HepG2 (cell line): ENCODE data around the gene CTTNBP2NL. TPM values are rescaled to one million over a fixed set of nuclear protein-coding genes. Genes with fewer than 3 reads are reported as not detected.

Experiments used
- ATAC-seq: fragments of 200-7000 bp; cut with Tn5 transposase; 3 replicates; pipeline ENCODE4 v1.9.1; 2020; ENCODE audit warnings: mild to moderate bottlenecking, moderate library complexity
- BruUV-seq: library from RNA; stranded (reverse); fragments of 400-500 nt; replicated peaks from 2 replicates; lab custom pipeline; 2021; lab: Mats Ljungman, UMichigan
- CTCF ChIA-PET: fragments of 300-600 bp; formaldehyde crosslinking; extraction: SDS; loops from one replicate; lab custom pipeline; 2021; ENCODE audit warnings: low total read pairs, inconsistent platforms, low intra/inter-chr PET ratio; lab: Yijun Ruan, JAX
- POLR2A ChIA-PET: fragments of 350-600 bp; sonication (Branson Sonifier 250); formaldehyde crosslinking; loops from one replicate; lab custom pipeline; 2020; ENCODE audit warnings: antibody characterized with exemption, inconsistent platforms; lab: Yijun Ruan, JAX
- DNase-seq: peaks from one replicate; pipeline ENCODE4 v3.0.0-alpha.2; 2015; ENCODE audit warnings: low spot score
- FAIRE-seq: peaks from 3 replicates; lab custom pipeline; 2011; peaks lifted over from hg19 to GRCh38; lab: Jason Lieb, UNC
- H2AFZ ChIP-seq: one replicate; pipeline ENCODE4 v1.6.1; 2011; ENCODE audit warnings: low read length, inconsistent platforms
- H3K27ac ChIP-seq: fragments of 300-600 bp; 3 replicates; pipeline ENCODE4 v1.8.0; 2011; ENCODE audit warnings: mixed run types, mild to moderate bottlenecking, mixed read lengths, low read length, inconsistent platforms; ENCODE audit not compliant: insufficient read depth; ENCODE audit errors: extremely low read length
- H3K27me3 ChIP-seq, 2 experiments: fragments of 200-600 bp in 1 of 2; 2 replicates in 1 of 2; 3 replicates in 1 of 2; pipeline versions ENCODE4 v1.6.0 to v1.8.0; 2011; ENCODE audit warnings: low read length in 2 of 2, mild to moderate bottlenecking in 2 of 2, moderate library complexity in 2 of 2, inconsistent platforms in 1 of 2; ENCODE audit not compliant: insufficient read depth in 2 of 2, control insufficient read depth in 1 of 2
- H3K36me3 ChIP-seq, 2 experiments: fragments of 200-600 bp in 1 of 2; replicated peaks in 1 of 2; 2 replicates in 1 of 2; 3 replicates in 1 of 2; pipeline versions ENCODE4 v1.5.1 to v1.8.0; 2011; ENCODE audit warnings: low read length in 2 of 2, inconsistent platforms in 1 of 2; ENCODE audit not compliant: insufficient read depth in 2 of 2, control insufficient read depth in 1 of 2
- H3K4me1 ChIP-seq: 2 replicates; pipeline ENCODE4 v1.5.1; 2012; ENCODE audit warnings: low read length, inconsistent platforms; ENCODE audit not compliant: insufficient read depth
- H3K4me2 ChIP-seq: 2 replicates; pipeline ENCODE4 v1.6.0; 2011; ENCODE audit warnings: low read depth, low read length, inconsistent platforms
- H3K4me3 ChIP-seq, 3 experiments: fragments of 200-600 bp in 1 of 3; sonication (generic), shearing (Covaris generic) in 1 of 3; replicated peaks in 1 of 3; 2 replicates each; pipeline ENCODE4 v1.5.1; 2011 to 2016; ENCODE audit warnings: low read length in 3 of 3, inconsistent platforms in 2 of 3, low read depth in 2 of 3, mild to moderate bottlenecking in 2 of 3, control low read depth in 1 of 3, mixed read lengths in 1 of 3; ENCODE audit not compliant: insufficient read depth in 1 of 3
- H3K79me2 ChIP-seq: one replicate; pipeline ENCODE4 v1.6.1; 2011; ENCODE audit warnings: low read length, inconsistent platforms; ENCODE audit not compliant: insufficient read depth
- H3K9ac ChIP-seq: 2 replicates; pipeline ENCODE4 v1.6.0; 2011; ENCODE audit warnings: mild to moderate bottlenecking, low read depth, low read length, inconsistent platforms; ENCODE audit not compliant: insufficient read depth
- H3K9me3 ChIP-seq: 2 replicates; pipeline ENCODE4 v1.5.1; 2012; ENCODE audit warnings: mild to moderate bottlenecking, low read length
- H4K20me1 ChIP-seq: 2 replicates; pipeline ENCODE4 v1.6.0; 2011; ENCODE audit warnings: inconsistent platforms, mild to moderate bottlenecking, low read length, moderate library complexity; ENCODE audit not compliant: insufficient read depth
- ETV5 ChIP-seq: IDR thresholded peaks from 2 replicates; pipeline ENCODE4 v1.6.1; 2018; ENCODE audit warnings: missing biosample characterization, missing genetic modification reagents, inconsistent platforms, borderline replicate concordance
- KDM1A ChIP-seq: IDR thresholded peaks from 2 replicates; pipeline ENCODE4 v1.6.1; 2016; ENCODE audit warnings: missing compliant biosample characterization
- SIN3B ChIP-seq: fragments of 150-350 bp; IDR thresholded peaks from 2 replicates; pipeline ENCODE4 v1.6.1; 2014; ENCODE audit warnings: low read length
- SOX5 ChIP-seq: IDR thresholded peaks from 2 replicates; pipeline ENCODE4 v1.6.1; 2016; ENCODE audit warnings: borderline replicate concordance
- TFDP1 ChIP-seq: IDR thresholded peaks from 2 replicates; pipeline ENCODE4 v1.6.1; 2016; ENCODE audit warnings: missing compliant biosample characterization, missing genetic modification reagents, borderline replicate concordance
- TOE1 ChIP-seq: sonication (generic); formaldehyde crosslinking; IDR thresholded peaks from 2 replicates; pipeline ENCODE4 v1.4.0; 2020; ENCODE audit warnings: mild to moderate bottlenecking, missing genetic modification reagents
- ZNF724P ChIP-seq: sonication (generic); formaldehyde crosslinking; IDR thresholded peaks from 2 replicates; pipeline ENCODE4 v1.8.0; 2022; ENCODE audit warnings: missing genetic modification reagents, borderline replicate concordance
- ZNF749 ChIP-seq: sonication (generic); formaldehyde crosslinking; IDR thresholded peaks from 2 replicates; pipeline ENCODE4 v1.8.0; 2022; ENCODE audit warnings: mild to moderate bottlenecking, missing genetic modification reagents, moderate library complexity, borderline replicate concordance
- WGBS: methylation state at CpG from one replicate; pipeline ENCODE4 v1.1.6; 2017; ENCODE audit warnings: low lambda C conversion rate; 5-methylcytosine and 5-hydroxymethylcytosine counted together
- in situ Hi-C: cut with HindIII; loops from 2 replicates; pipeline ENCODE4 v1.10.0; 2017; ENCODE audit warnings: low pct_unique_long_range_greater_than_20kb; ENCODE audit not compliant: extremely low pct_ligation_motif_present
- intact Hi-C: fragments of 100-400 bp; cut with micrococcal nuclease; formaldehyde crosslinking; loops from one replicate; pipeline ENCODE4 v1.10.0; 2022; ENCODE audit not compliant: unreplicated experiment
- polyA plus RNA-seq, 8 experiments: library from polyadenylated mRNA; depleted of rRNA in 3 of 8; stranded (reverse) in 7 of 8; unstranded in 1 of 8; fragments of >200 nt; fragmentation: Illumina TruSeq in 4 of 8; extraction: Trizol in 4 of 8; gene quantifications; 2 replicates each; pipeline versions ENCODE4 v1.2.1 to v1.2.3, GENCODE V29; 2011 to 2016; ENCODE audit warnings: low read depth in 4 of 8, missing spikeins in 1 of 8, mixed read lengths in 1 of 8; ENCODE audit not compliant: insufficient read depth in 1 of 8
- total RNA-seq, 5 experiments: library from RNA; depleted of rRNA; stranded (reverse); fragments of >200 nt; fragmentation: Illumina TruSeq; extraction: Trizol; gene quantifications; 2 replicates each; pipeline ENCODE4 v1.2.3, GENCODE V29; 2016; ENCODE audit warnings: low read depth in 1 of 5
- TF ChIP-seq, protein P1 (sequence below): sonication (generic); formaldehyde crosslinking; IDR thresholded peaks from 2 replicates; pipeline ENCODE4 v1.9.0; 2021; ENCODE audit warnings: missing genetic modification reagents, borderline replicate concordance
- TF ChIP-seq, protein P2 (sequence below): sonication (generic); formaldehyde crosslinking; IDR thresholded peaks from 2 replicates; pipeline ENCODE4 v1.5.0; 2020; ENCODE audit warnings: mild to moderate bottlenecking, low read depth, missing genetic modification reagents, borderline replicate concordance

Gene CTTNBP2NL
- total and polyA plus RNA-seq, 2 of the 13 experiments (the other 11 are each of a cell fraction or from before 2014, with no cell fraction given): 2.1 to 4.1 TPM

DNA sequence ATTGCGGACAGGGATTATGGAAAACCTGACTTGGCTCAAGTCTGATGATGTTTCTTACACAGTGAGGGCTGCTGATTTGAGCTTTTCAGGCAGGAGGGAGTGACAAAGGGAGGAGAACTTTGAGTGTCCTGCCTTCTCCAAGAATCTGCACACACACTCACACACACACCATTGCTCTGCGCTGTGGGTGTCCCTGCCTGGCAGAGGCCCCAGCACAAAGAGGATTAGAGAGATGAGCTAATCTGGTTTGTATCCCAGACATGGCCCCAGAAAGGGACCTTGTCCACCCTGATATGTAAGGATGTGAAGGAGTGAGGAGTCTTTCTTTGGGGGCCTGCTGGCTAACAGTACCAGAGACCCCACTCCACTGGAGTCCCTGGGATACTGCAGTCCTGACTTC, 106.8 kb downstream of the CTTNBP2NL start (continued):
- TF ChIP-seq SOX5 (CRISPR knock-in tag) (no peak), TOE1 (CRISPR knock-in tag) (no peak)

DNA sequence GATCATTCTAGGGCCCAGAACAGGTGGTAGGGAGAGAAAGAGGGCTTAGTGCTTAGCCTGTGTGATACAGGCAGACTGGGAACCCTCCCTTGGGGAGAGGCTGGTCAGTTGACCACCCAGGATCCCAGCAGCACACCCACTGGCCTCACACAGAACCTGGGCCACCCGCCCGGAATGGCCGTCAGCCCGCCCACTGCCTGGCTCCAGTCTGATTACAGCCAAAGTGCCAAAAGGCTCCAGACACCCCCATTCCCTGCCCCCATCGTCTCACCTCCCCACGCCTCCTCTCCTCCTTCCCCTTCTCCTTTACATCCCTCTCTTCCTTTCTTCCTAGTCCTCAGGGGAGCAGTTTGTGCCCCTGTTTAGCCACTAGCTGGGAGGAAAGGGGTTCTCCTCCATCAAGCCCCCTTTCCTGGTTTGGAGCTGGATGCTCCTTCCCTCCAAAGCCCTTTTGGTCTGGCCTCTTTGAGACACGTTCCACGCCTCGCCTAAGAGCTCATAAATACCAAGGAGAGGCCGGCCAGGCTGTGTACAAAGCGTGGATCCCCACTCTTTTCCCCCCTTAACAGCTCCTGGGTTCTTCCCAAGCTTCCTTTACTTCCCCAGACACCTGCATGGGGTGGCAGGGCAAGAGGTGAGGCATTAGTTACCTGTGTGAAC, 108.1 kb downstream of the CTTNBP2NL start:
- peaks cover 16 to 76% of the 10 kb centered on the region in 2 experiments; a peak in 4 of 5 replicates for H3K27me3 ChIP-seq
- no peak overlapping the region for H3K27ac ChIP-seq
- no peak overlapping the region for H3K4me2 ChIP-seq
- intact Hi-C loops (no loop called here), in situ Hi-C loops (loop anchor here (10.0 kb wide), 1 partner anchor 201 kb away; the partner anchor contains the start of gene RHOC)
- 7% methylated on average over 9 of the region's 11 CpGs for WGBS
- FAIRE-seq (no peak), DNase-seq (no peak), ATAC-seq (no peak)
- no peaks in the 10 kb centered on the region for H3K36me3 ChIP-seq
- H3K9me3 ChIP-seq: no peaks in the 10 kb centered on the region
- peaks cover 2% of the 10 kb centered on the region; the same call in 1 of the 2 replicates for H4K20me1 ChIP-seq
- H3K9ac ChIP-seq: no peak overlapping the region
- TF ChIP-seq ZNF749 (CRISPR knock-in tag): no peak
- no TSS peak for BruUV-seq
- CTCF ChIA-PET: no interaction called here
- no peak overlapping the region for H3K4me3 ChIP-seq
- no peaks in the 10 kb centered on the region for H3K79me2 ChIP-seq
- no peak overlapping the region for H2AFZ ChIP-seq
- POLR2A ChIA-PET: no interaction called here
- H3K4me1 ChIP-seq: peaks cover 28% of the 10 kb centered on the region

GRCh38 chr1:112504661-112505399, 108.8 kb downstream of the CTTNBP2NL start:
- Histone ChIP-seq H3K4me1 (peaks cover 28% of the 10 kb centered on the region), H4K20me1 (peaks cover 2% of the 10 kb centered on the region; the same call in 1 of the 2 replicates), H3K9me3 (no peaks in the 10 kb centered on the region), H3K4me2 (no peak overlapping the region), H2AFZ (no peak overlapping the region), H3K79me2 (no peaks in the 10 kb centered on the region), H3K27me3 (peaks cover 18 to 82% of the 10 kb centered on the region in 2 experiments; a peak in 4 of 5 replicates), H3K9ac (no peak overlapping the region), H3K4me3 (no peak overlapping the region), H3K27ac (no peak overlapping the region), H3K36me3 (no peaks in the 10 kb centered on the region)
- DNase-seq (no peak), ATAC-seq (no peak), FAIRE-seq (no peak)
- in situ Hi-C loops (loop anchor here (10.0 kb wide), 1 partner anchor 200 kb away; the partner anchor contains the start of gene RHOC), intact Hi-C loops (no loop called here)
- no TSS peak for BruUV-seq
- ChIA-PET CTCF (no interaction called here), POLR2A (no interaction called here)
- 6% methylated on average over 6 of the region's 6 CpGs for WGBS
- TF ChIP-seq SIN3B (no peak), ETV5 (CRISPR knock-in tag) (no peak), TFDP1 (CRISPR knock-in tag) (no peak), KDM1A (no peak), ZNF724P (CRISPR knock-in tag) (no peak)
- TF ChIP-seq, protein P1, sequence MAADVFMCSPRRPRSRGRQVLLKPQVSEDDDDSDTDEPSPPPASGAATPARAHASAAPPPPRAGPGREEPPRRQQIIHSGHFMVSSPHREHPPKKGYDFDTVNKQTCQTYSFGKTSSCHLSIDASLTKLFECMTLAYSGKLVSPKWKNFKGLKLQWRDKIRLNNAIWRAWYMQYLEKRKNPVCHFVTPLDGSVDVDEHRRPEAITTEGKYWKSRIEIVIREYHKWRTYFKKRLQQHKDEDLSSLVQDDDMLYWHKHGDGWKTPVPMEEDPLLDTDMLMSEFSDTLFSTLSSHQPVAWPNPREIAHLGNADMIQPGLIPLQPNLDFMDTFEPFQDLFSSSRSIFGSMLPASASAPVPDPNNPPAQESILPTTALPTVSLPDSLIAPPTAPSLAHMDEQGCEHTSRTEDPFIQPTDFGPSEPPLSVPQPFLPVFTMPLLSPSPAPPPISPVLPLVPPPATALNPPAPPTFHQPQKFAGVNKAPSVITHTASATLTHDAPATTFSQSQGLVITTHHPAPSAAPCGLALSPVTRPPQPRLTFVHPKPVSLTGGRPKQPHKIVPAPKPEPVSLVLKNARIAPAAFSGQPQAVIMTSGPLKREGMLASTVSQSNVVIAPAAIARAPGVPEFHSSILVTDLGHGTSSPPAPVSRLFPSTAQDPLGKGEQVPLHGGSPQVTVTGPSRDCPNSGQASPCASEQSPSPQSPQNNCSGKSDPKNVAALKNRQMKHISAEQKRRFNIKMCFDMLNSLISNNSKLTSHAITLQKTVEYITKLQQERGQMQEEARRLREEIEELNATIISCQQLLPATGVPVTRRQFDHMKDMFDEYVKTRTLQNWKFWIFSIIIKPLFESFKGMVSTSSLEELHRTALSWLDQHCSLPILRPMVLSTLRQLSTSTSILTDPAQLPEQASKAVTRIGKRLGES (CRISPR knock-in tag): no peak
- TF ChIP-seq, protein P2, sequence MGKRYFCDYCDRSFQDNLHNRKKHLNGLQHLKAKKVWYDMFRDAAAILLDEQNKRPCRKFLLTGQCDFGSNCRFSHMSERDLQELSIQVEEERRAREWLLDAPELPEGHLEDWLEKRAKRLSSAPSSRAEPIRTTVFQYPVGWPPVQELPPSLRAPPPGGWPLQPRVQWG: no peak
